Medulla oblongata (tissue), 1 donor: ENCODE measurements around the gene NPHP4.

Experiments
- DNase-seq: peaks from one replicate; pipeline ENCODE4 v3.0.0-alpha.2; 2015; ENCODE audit errors: extremely low spot score

The NPHP4 gene

DNA sequence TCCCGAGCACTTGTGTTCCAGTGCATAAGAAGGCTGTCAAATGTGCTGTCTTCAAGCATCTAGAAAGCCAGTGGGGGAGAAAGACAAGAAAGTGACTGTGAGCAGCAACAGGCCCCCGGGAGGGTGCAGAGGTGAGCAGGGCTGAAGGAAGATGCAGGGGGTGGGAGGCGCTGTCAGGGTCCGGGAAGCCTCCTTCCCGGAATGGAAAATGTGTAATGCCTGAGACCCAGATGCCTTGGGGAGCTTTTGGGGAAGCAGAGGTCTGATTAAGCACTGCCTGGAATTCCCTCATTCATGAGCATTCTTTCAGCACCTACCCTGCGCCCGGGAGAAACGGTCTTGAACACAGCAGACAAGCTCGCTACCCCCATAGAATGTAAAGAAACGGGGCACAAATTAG lies 1.3 kb downstream of the NPHP4 start:
- no peak for DNase-seq

DNA sequence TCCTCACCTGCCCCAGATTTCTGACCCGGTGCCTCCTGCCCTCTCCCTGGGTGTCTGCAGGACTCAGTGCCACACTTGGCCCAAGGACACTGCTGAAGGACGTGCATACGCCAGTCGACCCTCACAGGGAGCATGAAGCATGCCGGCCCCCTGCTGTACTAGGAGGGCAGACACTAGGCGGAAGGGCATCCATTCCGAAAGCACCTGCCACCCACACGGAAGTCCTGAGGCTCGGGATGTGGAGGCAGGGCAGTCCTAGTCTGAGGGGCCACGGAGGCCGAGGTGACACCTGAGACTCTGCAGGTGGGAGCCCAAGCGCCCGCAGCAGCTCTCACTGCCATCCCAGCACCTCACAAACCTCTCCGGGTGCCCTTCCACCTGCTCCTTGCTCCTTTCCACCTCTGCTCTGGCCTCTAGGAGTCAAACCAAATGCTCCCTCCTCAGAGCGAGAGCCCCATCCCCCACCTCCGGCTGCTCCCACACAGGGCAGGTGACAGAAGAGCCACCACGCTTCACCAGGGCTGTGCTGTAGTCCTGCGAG lies 2.4 kb downstream of the NPHP4 start:
- no peak for DNase-seq

DNA sequence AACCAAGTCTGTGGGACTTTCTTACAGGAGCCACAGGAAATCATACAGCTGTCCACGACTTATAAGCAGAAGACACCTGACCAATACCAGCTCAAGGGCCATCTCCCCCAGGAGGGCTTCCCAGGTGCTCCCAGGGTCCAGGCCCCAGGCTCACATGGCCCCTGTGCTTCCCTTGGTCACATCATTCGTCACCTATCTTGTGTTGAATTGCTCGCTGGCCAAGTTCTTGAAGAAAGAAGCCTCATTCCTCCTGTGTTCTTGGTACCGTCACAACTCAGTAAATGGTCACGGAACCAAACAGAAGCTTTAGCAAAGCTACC lies 3.0 kb downstream of the NPHP4 start:
- no peak for DNase-seq

DNA sequence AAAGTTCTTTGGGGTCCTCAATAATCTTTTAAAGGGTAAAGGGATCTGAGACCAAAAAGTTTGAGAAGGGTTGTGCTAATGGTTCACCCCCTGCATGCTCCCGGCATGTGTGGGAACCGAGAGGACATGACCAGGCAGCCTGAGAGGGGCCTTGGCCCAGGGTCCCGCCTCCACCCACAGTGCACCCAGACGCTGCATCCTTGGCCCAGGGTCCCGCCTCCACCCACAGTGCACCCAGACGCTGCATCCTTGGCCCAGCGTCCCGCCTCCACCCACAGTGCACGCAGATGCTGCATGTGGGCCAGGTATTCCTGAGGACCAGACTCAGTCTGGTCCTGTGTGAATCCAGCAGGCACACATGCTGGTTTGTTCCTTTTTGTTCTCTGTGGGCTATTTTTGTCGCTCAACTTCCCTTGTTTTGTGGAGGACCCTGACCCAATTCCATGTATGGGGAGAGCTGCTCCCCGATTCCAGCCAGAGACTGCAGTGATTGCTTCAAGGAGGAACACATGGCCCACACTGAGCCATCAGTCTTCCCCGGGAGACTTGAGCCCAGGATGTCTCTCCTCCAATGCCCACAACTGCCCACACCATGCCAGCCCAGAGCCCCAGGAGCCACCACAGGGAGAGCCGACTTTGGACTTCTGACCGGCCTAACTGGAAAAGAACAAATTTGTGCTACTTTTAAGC lies 3.5 kb downstream of the NPHP4 start:
- DNase-seq, result no peak

DNA sequence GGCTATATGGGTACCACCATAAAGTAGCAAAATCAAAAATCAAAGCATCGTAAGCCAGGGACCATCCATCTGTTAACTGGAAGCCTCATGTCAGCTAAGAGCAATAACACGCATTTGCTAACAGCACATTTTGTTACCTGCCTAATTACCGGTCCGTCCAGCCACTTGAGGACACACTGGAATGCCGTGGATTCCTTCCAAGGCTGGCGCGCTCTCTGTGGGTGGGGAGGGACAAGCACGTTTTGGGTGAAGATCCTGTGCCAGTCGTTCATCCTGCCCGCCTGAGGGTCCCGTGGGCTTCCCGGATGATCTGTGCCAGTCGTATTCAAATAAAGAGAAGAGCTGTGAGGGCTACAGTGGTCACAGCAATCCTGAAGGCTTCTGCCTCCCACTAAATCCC lies 6.2 kb downstream of the NPHP4 start:
- no peak for DNase-seq

DNA sequence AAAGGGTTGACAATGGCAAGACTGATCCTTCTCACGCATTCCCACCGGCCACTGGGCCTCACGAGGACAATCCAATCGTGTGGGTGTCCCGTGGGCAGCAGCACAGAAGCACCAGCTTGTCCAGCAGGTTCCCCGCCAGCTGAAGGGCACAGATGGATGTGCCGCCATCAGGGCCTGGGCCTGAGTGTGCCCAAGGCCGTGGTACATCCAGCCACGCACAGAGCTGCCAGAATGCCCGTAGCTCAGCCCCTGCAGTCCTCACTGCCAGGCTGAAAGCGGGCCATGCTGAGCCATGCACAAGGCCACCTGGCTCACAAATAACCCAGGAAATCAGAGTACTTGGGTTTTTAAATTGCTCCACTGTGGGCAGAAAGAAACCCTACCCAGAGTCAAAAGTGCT lies 7.0 kb downstream of the NPHP4 start:
- DNase-seq, result no peak

DNA sequence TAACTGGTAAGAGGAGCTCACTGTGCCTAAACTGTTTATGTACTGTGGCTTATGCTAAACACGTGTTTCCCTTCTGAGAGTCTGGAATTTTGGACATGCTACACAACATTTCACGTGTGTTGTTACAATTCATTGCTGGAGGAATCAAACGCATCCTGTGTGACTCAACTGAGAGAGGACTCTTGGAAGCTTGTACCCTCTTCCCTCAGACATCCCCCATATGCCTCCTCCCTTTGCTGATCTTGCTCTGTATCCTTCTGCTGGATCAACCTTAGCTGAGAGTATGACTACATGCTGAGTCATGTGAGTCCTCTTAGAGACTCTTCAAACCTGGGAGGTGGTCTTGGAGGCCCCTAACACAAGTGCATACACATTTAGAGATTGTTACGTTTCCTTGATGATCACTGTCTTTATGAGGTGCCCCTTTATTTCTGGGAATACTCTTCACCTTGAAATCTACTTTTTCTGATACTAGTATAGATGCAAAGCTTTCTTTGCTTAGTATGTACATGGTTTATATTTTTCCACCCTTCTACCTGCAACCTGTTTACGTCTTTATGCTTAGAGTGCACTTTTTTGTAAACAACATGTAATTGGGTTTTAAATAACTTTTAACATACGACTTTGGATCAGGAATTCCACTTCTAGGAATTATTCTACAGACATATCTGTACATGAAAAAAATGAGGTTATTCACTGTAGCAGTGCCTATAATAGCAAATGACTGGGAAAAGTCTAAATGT lies 8.7 kb downstream of the NPHP4 start:
- DNase-seq, result no peak

DNA sequence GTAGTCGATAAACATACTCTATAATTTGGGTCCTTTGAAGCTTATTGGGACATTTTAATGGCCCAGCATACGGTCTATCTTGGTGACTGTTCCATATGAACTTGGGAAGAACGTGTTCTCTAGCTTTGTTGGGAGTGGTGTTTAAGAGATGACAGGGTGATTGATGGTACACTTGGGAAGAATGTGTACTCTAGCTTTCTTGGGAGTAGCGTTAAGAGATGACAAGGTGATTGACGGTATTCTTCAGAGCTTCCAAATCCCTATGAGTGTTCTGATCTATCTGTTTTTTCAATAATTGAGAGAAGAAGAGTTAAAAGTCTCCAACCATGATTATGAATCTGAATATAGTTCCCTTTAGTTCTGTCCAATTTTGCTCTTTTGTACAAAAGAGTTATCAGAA lies 9.4 kb downstream of the NPHP4 start:
- no peak for DNase-seq

DNA sequence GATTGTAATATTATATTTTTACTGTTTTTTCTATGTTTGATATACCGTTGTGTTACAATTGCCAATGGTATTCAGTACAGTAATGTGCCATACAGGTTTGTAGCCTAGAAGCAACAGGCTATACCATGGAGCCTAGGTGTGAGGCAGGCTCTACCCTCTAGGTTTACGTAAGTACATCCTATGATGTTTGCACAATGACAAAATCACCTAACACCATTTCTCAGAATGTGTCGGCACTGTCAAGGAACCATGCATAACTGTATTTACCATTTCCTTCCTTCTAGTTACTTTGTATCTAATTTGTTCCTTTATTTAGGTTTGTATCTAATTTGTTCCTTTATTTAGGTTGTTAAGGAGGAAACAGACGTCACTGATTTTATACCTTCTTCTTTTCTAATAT lies 9.9 kb downstream of the NPHP4 start:
- no peak for DNase-seq

DNA sequence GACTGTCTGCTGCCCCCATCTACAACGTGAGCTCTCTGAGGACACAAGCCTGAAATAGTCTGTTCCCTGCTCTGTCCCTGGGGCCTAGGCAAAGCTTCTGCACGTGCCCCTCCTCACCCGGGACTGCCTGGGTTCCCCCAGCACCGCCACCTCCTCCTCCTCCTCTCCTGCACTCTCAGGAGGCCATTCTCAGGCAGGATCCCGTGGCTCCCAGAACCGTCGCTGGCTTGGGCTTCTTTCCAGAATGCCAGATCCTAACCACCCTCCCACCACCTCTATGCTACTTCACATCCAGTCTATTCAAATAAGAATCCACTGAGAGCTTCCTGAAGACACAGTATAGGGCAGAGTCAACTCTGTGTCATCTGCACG lies 11.2 kb downstream of the NPHP4 start:
- no peak for DNase-seq

DNA sequence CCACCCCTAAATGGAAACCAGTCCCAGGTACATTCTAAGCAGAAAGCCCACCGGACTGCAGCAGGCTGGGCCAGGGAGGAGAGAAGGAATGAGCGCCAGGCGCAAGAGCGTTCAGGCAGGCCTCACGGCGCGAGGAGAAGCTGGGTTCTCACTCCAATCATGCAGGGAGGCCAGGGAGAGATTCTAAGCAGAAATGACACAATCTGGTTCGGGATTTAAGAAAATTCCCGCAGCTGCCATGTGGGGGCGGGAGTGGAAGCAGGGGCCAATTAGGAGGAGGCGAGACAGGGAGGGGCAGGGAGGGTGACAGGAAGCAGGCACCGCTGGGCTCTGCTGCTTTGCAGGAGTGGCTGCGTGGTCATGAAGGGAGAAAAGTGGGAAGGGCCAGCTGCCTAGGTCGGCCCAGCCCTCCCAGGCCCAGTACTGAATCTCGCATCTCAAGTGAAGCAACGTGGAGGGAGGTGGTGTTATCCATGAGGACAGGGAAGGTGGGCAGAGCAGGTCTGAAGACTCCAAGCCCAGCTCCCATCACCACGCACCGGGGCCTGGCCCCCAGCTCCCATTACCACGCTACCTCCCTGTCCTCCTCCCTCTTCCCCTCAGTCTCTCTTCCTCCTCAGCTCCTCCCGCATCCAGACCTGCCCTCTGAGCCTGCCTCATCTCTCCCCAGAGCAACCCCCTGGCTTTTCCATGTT lies 11.8 kb downstream of the NPHP4 start:
- no peak for DNase-seq

DNA sequence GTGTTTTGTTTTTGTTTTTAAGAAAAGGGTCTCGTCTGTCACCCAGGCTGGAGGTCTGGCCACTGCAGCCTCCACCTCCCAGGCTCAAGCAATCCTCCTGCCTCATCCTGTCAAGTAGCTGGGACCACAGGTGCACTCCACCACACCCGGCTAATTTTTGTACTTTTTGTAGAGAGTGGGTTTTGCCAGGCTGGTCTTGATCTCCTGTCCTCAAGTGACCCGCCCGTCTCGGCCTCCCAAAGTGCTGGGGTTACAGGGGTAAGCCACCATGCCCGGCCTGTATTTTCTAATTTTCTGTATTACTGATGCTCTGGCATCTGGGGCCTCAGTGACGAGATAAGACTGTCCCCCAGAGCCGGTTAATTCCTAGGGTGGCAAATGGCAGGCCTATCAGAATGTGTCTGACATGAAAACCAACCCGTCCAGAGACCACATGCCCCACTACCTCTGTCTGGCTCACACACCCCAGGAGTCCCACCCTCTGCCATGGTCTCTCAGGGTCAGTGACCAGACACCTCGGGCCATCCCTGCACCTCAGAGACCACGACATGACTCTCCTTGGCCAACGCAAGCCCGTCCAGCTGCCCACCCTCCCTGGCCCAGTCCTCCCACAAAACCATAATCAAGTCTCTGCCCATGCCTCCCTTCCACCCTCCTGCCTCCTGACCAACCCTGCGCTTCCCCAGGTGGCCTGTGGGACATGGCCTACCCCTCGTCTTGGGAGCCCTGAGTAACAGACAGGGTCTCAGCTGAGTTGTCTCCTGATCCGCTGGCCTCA lies 12.5 kb downstream of the NPHP4 start:
- DNase-seq, result no peak

DNA sequence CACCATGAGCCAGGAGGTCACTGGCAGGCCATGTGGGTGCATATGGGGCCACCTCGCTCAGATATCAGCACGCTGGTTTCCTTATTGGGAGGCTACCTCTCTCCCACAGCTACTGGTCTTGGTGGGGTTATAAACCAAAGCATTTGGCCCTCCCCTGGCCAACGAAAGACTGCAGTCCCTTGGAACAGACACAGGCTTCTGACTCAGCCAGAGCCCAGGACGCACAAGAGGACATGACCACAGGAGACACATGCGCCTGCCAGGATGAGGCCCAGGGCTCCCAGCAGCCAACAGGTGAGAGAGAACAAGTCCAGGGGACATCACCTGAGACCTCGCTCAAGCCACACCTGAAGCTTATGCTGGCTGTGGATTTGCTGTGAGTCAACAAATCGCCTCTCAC lies 13.8 kb downstream of the NPHP4 start:
- DNase-seq, result no peak

DNA sequence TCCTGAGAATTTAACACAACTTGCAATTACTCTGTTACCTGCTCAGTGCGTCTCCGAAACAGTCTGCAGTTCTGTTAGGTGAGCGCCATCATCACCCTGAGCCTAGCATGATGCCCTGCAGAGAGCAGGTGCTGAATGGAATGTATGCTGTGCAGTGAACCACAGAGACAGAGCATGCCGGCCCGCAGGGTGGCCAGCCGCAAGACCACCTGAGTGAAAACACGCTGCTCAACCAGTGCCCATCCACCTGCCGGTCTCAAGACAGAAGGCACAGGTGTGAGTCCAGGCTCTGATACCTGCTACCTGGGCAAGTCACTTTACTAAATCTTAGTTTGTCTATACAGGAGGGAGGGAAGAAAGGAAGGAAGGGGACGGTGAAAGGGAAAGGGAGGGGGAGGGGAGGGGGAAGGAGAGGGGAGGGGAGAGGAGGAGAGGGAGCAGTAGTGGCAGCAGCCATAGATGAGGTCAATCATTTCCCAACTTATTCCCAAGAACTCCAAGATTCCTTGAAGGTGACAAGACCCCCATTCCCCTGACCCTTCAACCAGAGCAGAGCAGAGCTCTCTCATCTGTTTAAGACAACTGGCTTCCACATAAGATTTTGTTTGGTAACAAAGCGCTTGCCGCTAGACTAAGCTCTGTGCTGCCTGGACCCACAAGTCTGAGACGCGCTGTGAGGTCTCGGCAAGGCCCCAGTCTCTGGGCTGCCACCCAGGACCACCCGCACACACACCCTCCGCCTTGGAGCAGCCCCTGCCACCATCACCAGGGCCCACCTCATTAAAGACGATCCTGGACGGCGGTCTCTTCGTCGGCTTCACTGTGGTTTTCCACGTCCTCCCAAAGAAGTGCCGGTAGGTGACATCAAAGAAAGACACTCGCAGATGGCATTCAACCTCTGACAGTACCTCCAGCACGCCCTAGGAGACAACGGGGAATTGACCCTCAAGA lies 14.5 kb downstream of the NPHP4 start:
- no peak for DNase-seq

DNA sequence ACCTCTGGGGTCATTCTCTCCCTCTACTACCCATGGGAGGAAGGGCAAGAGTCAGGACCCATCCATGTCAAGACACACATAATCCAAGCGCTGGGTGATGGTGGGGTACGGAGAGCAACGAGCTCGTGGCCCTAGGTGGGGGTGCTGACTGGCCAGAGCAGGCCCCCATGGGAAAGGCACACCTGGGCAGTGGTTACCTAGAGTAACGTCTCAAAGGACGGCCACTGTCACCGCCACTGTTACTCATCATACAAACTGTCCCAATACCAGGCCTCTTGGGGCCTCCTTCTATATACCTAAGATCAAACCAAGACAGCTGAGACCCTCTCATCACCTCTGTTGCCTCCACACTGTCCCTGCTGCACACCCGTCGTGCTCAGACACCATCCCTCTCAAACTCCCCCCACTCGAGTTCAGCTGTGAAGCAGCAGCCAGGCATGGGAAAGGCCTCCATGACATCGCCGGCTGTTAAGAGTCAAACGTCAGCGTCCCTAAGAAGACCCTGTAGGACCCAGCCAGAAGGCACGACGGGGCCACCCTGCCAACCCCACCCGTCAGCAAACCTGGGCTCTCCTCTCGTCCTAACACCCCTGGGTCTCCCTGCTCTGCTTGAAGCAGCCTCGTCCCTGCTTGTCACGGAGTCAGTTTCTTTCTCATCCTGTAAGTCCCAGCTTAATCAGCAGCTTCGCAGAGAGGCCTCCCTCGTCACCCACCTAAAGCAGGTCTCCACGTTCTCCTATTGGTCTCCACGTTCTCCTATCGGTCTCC lies 15.3 kb downstream of the NPHP4 start:
- DNase-seq, result no peak

DNA sequence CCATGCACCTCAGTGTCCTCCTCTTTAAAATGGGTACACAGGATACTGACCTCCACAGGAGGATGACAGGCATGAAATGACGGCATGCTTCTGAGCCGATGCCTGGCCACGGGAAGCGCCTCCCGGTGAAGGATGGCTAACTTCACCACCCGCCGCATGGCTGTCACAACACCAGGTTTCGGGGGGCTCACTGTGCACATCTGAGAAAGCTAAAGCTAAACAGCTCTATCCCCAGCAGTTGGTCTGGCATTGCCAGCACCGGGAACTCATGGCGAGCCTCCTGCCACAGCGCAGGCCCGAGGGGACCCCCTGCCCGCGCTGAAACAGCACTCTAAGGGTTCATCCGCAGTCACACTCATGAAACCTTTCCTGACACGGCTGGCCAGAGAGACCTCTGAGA lies 16.0 kb downstream of the NPHP4 start:
- DNase-seq, result no peak

DNA sequence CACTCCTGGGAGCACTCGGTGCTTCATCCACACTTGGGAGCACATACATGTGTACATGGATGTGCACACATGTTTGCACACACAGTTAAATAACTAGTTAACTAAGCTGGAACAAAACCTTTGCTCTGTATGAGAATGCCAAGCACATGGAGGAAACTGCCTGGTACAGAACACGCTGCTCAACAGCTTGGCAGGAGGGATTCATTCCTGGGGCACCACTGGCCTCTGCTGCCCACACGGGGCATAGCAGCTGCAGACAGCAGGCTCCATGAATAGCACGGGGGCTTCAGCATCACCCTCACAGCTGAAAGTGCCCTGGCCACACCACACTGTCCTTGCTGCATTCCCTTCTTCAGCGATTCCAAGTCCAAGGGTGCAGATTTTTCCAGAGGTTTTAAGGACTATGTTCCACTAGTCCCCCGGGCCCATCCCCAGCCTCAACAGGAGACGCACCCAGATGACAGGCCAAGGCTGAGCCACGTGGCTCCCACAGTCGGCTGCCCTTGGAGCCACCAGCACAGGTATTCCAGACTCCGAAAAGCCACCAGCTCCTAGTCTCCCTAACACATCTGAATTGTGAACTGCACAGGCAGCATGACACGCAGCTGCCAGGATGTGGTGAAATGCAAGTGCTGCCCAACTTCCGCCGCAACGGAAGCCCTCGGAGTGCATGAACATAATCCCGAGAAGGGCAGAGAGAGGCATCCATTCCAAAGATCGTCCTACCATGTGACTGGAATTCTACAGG lies 16.9 kb downstream of the NPHP4 start:
- peak; percentile 82 for DNase-seq

DNA sequence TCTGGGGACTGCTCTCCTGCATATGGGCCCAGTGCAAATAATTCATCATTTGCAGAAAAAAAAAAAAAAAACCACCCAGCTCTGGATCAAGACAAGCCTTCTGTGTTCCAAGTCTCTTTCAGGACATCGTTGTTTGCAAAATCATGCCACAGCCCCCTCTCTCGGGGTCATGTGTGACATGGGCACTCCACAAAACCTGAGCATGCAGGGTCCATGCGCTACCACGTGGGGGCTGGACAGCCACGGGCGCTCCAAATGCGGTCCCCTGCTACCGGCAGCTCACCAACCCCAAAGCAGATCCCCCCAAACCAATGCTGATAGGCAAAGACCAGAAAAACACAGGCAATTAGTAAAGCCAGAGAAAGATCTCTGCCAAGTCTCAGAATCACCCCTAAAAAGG lies 17.6 kb downstream of the NPHP4 start:
- no peak for DNase-seq

DNA sequence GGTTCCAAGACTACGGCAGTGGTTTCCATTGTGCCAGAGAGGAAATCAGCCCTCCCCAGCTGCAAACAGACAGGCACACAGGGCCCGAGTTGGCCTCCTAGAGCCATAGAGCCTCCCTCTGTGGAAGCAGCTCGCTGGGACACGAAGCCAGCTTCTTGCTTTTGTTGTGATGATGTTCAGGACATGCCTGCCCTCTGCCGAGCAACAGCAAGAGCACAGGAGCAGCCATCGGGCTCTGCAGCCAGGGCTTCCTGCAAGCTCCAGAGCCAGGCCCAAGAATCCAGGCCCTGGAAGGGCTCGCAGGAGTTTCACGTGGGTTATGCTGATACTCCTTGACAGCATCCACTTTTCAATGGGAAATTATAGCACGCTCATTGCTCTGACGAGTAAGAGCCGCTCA lies 18.5 kb downstream of the NPHP4 start:
- DNase-seq, result peak; percentile 93

DNA sequence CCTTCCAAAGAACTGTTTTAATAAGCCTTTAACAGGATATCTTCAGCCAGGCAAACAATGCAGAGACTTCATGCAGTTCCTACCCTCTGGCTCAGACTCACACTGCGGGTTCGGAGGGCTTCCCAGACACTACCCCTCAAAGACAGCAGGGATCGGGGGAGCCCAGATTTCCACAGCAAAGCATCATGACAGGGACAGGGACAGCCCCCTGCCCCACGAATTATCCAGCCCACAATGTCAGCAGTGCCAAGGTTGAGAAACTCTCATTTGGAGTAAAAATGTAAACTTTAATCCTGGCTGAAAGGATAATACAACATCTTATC lies 20.1 kb downstream of the NPHP4 start:
- DNase-seq, result no peak
